ENCODE measurements around the gene FARS2. TPM values are rescaled to one million over a fixed set of nuclear protein-coding genes. Genes with fewer than 3 reads are reported as not detected.

FARS2 gene
- polyA plus RNA-seq, 2 donors, result 5.0 to 10.5 TPM

DNA sequence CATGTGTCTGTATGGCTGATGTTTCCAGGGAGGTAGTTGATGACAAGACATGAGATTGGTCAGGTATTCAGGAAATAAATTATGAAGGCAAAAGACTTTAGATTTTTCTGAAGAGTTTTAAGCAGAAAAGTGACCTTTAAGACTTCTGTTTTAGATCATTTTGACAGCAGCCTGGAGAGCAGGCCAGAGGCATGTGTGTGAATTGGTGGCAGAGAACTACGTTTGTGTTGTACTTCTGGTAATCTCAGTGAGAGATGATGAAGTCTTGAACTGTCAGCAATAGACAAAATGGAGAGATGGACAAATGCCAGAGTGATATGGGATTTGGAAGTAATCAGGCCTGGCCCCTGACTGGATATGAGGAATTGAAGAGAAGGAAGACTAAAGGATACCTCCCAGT, 30.8 kb downstream of the FARS2 start:
- Histone ChIP-seq H3K27me3 (ENCODE audit: control insufficient read depth in 1 of 2, insufficient read depth in 2 of 2, low read length in 2 of 2) (no peaks in the 10 kb centered on the region), H3K36me3 (ENCODE audit: control insufficient read depth in 2 of 2, insufficient read depth in 2 of 2, low read length in 1 of 2) (no peaks in the 10 kb centered on the region), H3K9me3 (ENCODE audit: control insufficient read depth in 2 of 2, insufficient read depth in 1 of 2, low read depth in 1 of 2, low read length in 1 of 2) (no peaks in the 10 kb centered on the region), H3K27ac (ENCODE audit: low read depth in 2 of 2, low read length in 1 of 2) (no peak overlapping the region), H3K4me3 (ENCODE audit: low read depth in 1 of 2, low read length in 2 of 2) (no peak overlapping the region), H3K4me1 (ENCODE audit: control insufficient read depth in 2 of 2, insufficient read depth in 2 of 2, low read length in 1 of 2) (no peaks in the 10 kb centered on the region)
- WGBS, 2 donors, result 73 to 76% methylated on average over 1 of the region's 1 CpG

DNA sequence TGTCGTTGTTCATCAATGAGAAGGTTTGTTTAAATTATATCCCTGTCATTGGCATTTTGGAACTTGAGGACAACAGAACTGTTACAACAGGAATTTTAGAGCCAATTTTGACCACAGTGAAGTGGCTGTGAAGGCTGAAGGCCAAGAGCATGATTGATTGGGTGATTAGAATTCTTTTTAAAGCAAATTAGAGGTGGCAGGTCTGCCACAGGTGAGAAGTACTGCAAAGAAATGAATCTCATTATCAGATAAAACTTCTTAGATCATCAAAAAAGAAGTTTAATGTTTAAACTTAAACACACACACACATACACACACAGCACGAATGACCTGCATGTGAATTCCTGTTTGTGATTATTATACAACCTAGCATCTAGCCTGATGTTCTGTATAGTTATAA, 32.4 kb downstream of the FARS2 start:
- Histone ChIP-seq H3K27ac (ENCODE audit: low read depth in 2 of 2, low read length in 1 of 2) (no peak overlapping the region), H3K36me3 (ENCODE audit: control insufficient read depth in 2 of 2, insufficient read depth in 2 of 2, low read length in 1 of 2) (no peaks in the 10 kb centered on the region), H3K27me3 (ENCODE audit: control insufficient read depth in 1 of 2, insufficient read depth in 2 of 2, low read length in 2 of 2) (no peaks in the 10 kb centered on the region), H3K9me3 (ENCODE audit: control insufficient read depth in 2 of 2, insufficient read depth in 1 of 2, low read depth in 1 of 2, low read length in 1 of 2) (no peaks in the 10 kb centered on the region), H3K4me3 (ENCODE audit: low read depth in 1 of 2, low read length in 2 of 2) (no peak overlapping the region), H3K4me1 (ENCODE audit: control insufficient read depth in 2 of 2, insufficient read depth in 2 of 2, low read length in 1 of 2) (no peaks in the 10 kb centered on the region)
- 58 to 76% methylated on average over 2 of the region's 2 CpGs for WGBS, 2 donors

DNA sequence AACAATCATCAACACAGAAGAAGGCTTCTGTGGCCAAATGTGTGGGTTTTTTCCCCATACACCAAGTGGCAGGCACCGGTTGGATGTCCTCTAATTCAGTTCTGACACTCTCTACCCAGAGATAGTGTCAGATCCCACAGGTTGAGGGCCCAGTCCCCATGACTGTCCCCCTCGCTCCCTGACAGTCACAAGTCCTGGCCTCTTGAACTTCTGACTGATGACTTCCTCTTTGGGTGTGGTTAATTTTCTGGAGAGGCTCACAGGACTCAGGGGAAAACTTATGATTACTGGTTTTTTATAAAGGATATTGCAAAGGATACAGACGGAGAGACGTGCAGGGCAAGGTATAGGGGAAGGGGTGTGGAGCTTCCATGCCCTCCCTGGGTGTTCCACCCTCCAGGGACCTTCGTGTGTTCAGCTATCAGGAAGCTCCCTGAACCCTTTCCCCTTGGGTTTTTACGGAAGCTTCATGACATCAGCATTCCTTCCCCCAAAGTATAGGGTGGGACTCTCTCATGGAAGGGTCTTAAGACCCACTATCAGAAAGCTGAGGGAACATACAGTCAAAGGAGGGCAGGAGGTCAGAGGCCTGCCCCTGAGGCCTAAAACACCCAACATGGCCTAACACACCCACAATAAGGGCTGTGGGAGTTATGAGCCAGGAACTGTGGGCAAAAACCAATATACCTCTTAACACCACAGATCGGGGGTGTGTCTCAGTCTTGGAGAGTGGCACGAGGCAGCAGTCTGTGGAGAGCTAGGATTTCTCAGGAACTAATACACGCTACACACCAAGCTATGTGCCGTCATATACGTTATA, 33.3 kb downstream of the FARS2 start:
- H3K4me3 ChIP-seq (ENCODE audit: low read depth in 1 of 2, low read length in 2 of 2), result no peak overlapping the region
- H3K27ac ChIP-seq (ENCODE audit: low read depth in 2 of 2, low read length in 1 of 2), result no peak overlapping the region
- no peaks in the 10 kb centered on the region for H3K9me3 ChIP-seq (ENCODE audit: control insufficient read depth in 2 of 2, insufficient read depth in 1 of 2, low read depth in 1 of 2, low read length in 1 of 2)
- WGBS, 2 donors, result 84 to 85% methylated on average over 11 of the region's 11 CpGs
- no peaks in the 10 kb centered on the region for H3K4me1 ChIP-seq (ENCODE audit: control insufficient read depth in 2 of 2, insufficient read depth in 2 of 2, low read length in 1 of 2)
- H3K27me3 ChIP-seq (ENCODE audit: control insufficient read depth in 1 of 2, insufficient read depth in 2 of 2, low read length in 2 of 2), result no peaks in the 10 kb centered on the region
- H3K36me3 ChIP-seq (ENCODE audit: control insufficient read depth in 2 of 2, insufficient read depth in 2 of 2, low read length in 1 of 2), result no peaks in the 10 kb centered on the region

DNA sequence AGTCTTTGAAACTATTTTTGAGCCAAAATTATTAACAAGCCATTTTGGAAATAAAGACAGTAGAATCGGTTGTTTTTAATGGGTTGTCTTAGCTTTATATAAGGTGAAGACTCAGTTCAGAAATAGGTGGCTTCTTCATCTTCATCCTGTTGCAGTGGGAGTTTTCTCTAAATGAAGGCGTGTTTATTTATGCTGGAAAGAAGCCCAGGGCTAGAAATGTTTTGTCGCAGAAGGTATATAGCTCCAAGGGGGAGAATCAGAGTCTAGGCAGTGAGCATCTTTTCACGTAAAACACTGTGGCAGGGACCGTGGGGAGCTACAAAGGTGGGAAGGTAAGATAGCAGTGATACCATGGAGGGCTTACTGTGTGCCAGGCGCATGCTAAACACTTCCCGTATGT, 34.3 kb downstream of the FARS2 start:
- Histone ChIP-seq H3K9me3 (ENCODE audit: control insufficient read depth in 2 of 2, insufficient read depth in 1 of 2, low read depth in 1 of 2, low read length in 1 of 2) (no peaks in the 10 kb centered on the region), H3K4me3 (ENCODE audit: low read depth in 1 of 2, low read length in 2 of 2) (no peak overlapping the region), H3K36me3 (ENCODE audit: control insufficient read depth in 2 of 2, insufficient read depth in 2 of 2, low read length in 1 of 2) (no peaks in the 10 kb centered on the region), H3K27ac (ENCODE audit: low read depth in 2 of 2, low read length in 1 of 2) (no peak overlapping the region), H3K4me1 (ENCODE audit: control insufficient read depth in 2 of 2, insufficient read depth in 2 of 2, low read length in 1 of 2) (no peaks in the 10 kb centered on the region), H3K27me3 (ENCODE audit: control insufficient read depth in 1 of 2, insufficient read depth in 2 of 2, low read length in 2 of 2) (no peaks in the 10 kb centered on the region)
- 72 to 76% methylated on average over 7 of the region's 7 CpGs for WGBS, 2 donors

DNA sequence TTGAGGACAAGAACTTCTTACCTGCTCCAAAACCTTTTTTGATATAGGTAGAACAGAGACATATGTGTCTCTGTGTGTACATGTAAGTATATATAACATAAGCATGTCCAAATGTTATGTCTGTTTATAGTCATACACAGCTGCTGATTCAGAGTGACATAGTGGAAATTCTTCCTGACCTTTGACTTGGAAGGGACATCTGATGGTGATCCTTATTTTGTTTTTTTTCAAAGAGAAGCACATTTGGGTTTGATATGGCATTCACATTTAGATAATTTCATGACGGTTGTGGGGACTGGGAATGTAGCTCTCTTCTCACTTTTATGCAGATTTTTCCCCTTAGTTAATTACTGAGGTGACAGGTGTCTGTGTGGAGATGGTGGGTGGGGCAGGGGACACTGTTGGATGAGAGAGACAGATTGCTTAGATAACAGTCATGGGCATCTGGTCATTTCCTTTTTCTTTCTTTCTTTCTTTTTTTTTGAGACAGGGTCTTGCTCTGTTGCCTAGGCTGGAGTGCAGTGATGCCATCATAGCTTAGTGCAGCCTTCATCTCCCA, 39.0 kb downstream of the FARS2 start:
- no peaks in the 10 kb centered on the region for H3K36me3 ChIP-seq (ENCODE audit: control insufficient read depth in 2 of 2, insufficient read depth in 2 of 2, low read length in 1 of 2)
- no peak overlapping the region for H3K27ac ChIP-seq (ENCODE audit: low read depth in 2 of 2, low read length in 1 of 2)
- no peaks in the 10 kb centered on the region for H3K9me3 ChIP-seq (ENCODE audit: control insufficient read depth in 2 of 2, insufficient read depth in 1 of 2, low read depth in 1 of 2, low read length in 1 of 2)
- no peak overlapping the region for H3K4me3 ChIP-seq (ENCODE audit: low read depth in 1 of 2, low read length in 2 of 2)
- 60 to 79% methylated on average over 1 of the region's 1 CpG for WGBS, 2 donors
- H3K27me3 ChIP-seq (ENCODE audit: control insufficient read depth in 1 of 2, insufficient read depth in 2 of 2, low read length in 2 of 2), result no peaks in the 10 kb centered on the region
- peaks cover 0 to 3% of the 10 kb centered on the region in 2 donors for H3K4me1 ChIP-seq (ENCODE audit: control insufficient read depth in 2 of 2, insufficient read depth in 2 of 2, low read length in 1 of 2)

DNA sequence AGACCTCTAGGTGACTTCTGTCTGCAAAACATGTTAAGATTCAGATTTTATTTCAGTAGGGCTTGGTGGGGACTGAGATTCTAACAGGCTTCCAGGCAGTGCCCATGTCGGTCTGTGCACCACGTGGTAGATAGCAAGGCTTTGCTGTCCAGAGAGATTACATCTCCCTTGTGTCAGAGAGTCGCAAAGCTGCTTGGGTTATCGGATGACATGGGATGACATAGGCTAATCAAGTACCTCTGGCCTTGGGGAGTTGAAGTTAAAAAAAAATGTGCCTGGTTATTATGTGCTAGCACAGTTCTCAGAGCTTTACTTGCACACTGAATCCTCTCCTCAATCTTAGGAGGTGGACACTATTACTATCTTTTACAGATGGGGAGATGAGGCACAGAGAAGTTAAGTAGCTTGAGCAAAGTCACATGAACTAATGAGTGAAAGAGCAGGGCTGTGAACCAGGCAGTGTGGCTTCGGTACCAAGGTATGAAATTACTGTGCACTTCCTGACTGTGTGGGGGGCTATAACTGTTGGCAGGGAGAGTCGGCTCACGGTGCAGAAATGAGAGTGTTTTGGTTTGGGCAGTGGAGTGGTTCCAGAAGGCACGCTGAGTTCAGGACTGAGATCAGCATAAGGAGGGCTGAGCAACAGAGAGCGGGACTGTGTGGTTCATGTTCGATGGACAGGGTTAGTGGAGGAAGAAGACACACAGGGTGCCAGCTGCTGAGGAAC, 41.1 kb downstream of the FARS2 start:
- Histone ChIP-seq H3K27ac (ENCODE audit: low read depth in 2 of 2, low read length in 1 of 2) (no peak overlapping the region), H3K4me3 (ENCODE audit: low read depth in 1 of 2, low read length in 2 of 2) (no peak overlapping the region), H3K36me3 (ENCODE audit: control insufficient read depth in 2 of 2, insufficient read depth in 2 of 2, low read length in 1 of 2) (no peaks in the 10 kb centered on the region), H3K27me3 (ENCODE audit: control insufficient read depth in 1 of 2, insufficient read depth in 2 of 2, low read length in 2 of 2) (no peaks in the 10 kb centered on the region), H3K9me3 (ENCODE audit: control insufficient read depth in 2 of 2, insufficient read depth in 1 of 2, low read depth in 1 of 2, low read length in 1 of 2) (no peaks in the 10 kb centered on the region), H3K4me1 (ENCODE audit: control insufficient read depth in 2 of 2, insufficient read depth in 2 of 2, low read length in 1 of 2) (peaks cover 0 to 3% of the 10 kb centered on the region in 2 donors)
- WGBS, 2 donors, result 65 to 66% methylated on average over 10 of the region's 10 CpGs

DNA sequence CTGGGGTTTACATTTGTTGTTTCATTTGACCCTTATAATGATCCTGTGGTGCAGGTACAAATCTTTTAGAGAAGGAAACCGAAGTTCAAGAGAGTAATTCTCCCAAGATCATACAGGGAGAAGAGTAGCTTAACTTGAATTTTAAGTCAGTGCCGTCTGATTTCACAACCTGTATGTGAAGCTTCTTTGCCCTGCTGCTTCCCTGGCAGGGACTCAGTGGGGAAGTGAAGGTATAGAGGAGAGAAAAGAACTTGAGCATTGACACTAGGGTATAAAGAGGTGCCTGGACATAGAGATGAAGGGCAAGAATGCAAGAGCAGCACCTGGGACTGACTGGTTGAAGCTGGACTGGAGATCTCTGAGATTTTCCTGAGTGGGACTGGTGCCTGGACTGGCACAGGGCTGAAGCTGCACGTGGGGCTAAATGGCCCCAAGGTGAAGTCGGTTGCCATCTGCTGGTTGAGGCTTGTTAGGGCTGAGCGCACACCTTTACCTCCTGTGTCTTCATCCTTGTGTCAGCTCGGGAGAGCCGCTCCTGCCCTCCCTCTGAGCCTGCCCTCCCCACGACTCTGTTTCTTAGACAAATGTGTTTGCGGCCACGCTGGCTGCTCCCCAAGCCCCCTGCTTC, 41.8 kb downstream of the FARS2 start:
- H3K4me3 ChIP-seq (ENCODE audit: low read depth in 1 of 2, low read length in 2 of 2), result no peak overlapping the region

DNA sequence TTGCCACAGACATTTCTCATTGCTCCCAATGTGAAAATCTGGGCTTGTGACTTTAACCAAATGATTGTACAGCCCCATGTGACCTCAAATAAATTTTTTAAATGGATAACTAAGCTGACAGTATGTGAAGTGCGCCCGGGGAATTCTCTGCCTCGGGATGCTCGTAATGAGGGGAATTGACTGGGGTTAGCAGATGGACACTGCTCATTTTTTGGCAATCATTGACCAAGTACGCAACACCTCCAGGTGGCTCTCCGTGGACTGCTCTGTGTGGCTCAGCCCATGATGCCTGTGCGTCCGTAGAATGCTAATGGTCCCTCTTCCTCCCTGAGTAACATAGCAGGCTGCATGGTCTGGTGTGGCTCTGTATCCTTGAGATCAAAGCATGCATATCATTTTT, 42.4 kb downstream of the FARS2 start:
- WGBS, 2 donors, result 90 to 91% methylated on average over 8 of the region's 8 CpGs
- Histone ChIP-seq H3K27ac (ENCODE audit: low read depth in 2 of 2, low read length in 1 of 2) (no peak overlapping the region), H3K4me1 (ENCODE audit: control insufficient read depth in 2 of 2, insufficient read depth in 2 of 2, low read length in 1 of 2) (peaks cover 0 to 3% of the 10 kb centered on the region in 2 donors), H3K4me3 (ENCODE audit: low read depth in 1 of 2, low read length in 2 of 2) (no peak overlapping the region), H3K9me3 (ENCODE audit: control insufficient read depth in 2 of 2, insufficient read depth in 1 of 2, low read depth in 1 of 2, low read length in 1 of 2) (no peaks in the 10 kb centered on the region), H3K27me3 (ENCODE audit: control insufficient read depth in 1 of 2, insufficient read depth in 2 of 2, low read length in 2 of 2) (no peaks in the 10 kb centered on the region), H3K36me3 (ENCODE audit: control insufficient read depth in 2 of 2, insufficient read depth in 2 of 2, low read length in 1 of 2) (no peaks in the 10 kb centered on the region)

More for the DNA sequence above, 41.8 kb downstream of the FARS2 start:
- no peaks in the 10 kb centered on the region for H3K27me3 ChIP-seq (ENCODE audit: control insufficient read depth in 1 of 2, insufficient read depth in 2 of 2, low read length in 2 of 2)
- H3K9me3 ChIP-seq (ENCODE audit: control insufficient read depth in 2 of 2, insufficient read depth in 1 of 2, low read depth in 1 of 2, low read length in 1 of 2), result no peaks in the 10 kb centered on the region
- H3K36me3 ChIP-seq (ENCODE audit: control insufficient read depth in 2 of 2, insufficient read depth in 2 of 2, low read length in 1 of 2), result no peaks in the 10 kb centered on the region
- peaks cover 0 to 3% of the 10 kb centered on the region in 2 donors for H3K4me1 ChIP-seq (ENCODE audit: control insufficient read depth in 2 of 2, insufficient read depth in 2 of 2, low read length in 1 of 2)
- 38 to 52% methylated on average over 10 of the region's 10 CpGs for WGBS, 2 donors
- H3K27ac ChIP-seq (ENCODE audit: low read depth in 2 of 2, low read length in 1 of 2), result no peak overlapping the region

DNA sequence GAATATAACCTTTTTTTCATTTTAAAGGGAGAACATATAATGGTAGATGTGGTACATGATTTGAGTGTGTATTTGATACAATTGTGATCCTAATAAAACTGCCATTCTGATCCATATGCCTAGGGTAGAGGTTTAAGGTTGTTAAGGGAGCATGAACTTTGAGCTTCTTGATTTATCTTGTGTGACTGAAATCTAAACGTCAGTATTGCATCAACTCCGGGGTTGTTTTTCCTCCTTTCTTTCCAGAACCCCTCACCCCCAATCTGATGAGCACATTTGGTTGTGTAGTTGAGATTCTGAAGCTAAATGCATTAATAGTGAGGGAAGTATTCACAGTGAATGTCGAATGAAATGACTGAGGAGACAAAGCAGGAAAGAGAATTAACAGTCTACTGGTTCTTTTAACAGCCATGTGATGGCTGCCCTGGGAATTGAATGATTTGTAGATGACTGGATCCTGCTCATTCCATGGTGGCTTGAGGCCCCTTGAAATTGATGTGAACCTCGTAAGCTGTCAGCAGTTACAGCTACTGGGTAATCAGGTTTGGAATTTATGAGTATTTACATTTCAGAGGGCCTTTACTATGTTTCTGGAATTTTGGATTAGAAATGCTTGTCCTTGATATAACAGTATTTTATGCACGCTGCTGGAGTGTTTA, 44.8 kb downstream of the FARS2 start:
- H3K9me3 ChIP-seq (ENCODE audit: control insufficient read depth in 2 of 2, insufficient read depth in 1 of 2, low read depth in 1 of 2, low read length in 1 of 2), result no peaks in the 10 kb centered on the region
- no peak overlapping the region for H3K4me3 ChIP-seq (ENCODE audit: low read depth in 1 of 2, low read length in 2 of 2)
- no peaks in the 10 kb centered on the region for H3K27me3 ChIP-seq (ENCODE audit: control insufficient read depth in 1 of 2, insufficient read depth in 2 of 2, low read length in 2 of 2)
- H3K4me1 ChIP-seq (ENCODE audit: control insufficient read depth in 2 of 2, insufficient read depth in 2 of 2, low read length in 1 of 2), result peaks cover 0 to 3% of the 10 kb centered on the region in 2 donors
- WGBS, 2 donors, result 62 to 78% methylated on average over 5 of the region's 5 CpGs
- H3K36me3 ChIP-seq (ENCODE audit: control insufficient read depth in 2 of 2, insufficient read depth in 2 of 2, low read length in 1 of 2), result no peaks in the 10 kb centered on the region
- H3K27ac ChIP-seq (ENCODE audit: low read depth in 2 of 2, low read length in 1 of 2), result no peak overlapping the region

Data from esophagus (tissue), 2 donors.